Right lobe of liver (tissue), 4 donors: ENCODE data around the gene FAS.

Experiments used
- POLR2A ChIP-seq: fragments of 450-650 bp; IDR thresholded peaks from one replicate; pipeline ENCODE4 v1.6.1; 2017; ENCODE audit warnings: antibody characterized with exemption, mild to moderate bottlenecking
- TF ChIP-seq, protein P1 (sequence below), 4 donors: fragments of 200-600 bp in 3 of 4; fragments of 450-650 bp in 1 of 4; IDR thresholded peaks; one replicate each; pipeline versions ENCODE4 v1.5.1 to v1.8.0; 2016 to 2022; ENCODE audit warnings: antibody characterized with exemption in 4 of 4, mild to moderate bottlenecking in 2 of 4
- donor health status: DM: no; HTN: no; CAD: no.
- donor health status: DM: no; HTN: no; CAD: no.
- donor health status: DM: no; HTN: yes; CAD: no.

DNA sequence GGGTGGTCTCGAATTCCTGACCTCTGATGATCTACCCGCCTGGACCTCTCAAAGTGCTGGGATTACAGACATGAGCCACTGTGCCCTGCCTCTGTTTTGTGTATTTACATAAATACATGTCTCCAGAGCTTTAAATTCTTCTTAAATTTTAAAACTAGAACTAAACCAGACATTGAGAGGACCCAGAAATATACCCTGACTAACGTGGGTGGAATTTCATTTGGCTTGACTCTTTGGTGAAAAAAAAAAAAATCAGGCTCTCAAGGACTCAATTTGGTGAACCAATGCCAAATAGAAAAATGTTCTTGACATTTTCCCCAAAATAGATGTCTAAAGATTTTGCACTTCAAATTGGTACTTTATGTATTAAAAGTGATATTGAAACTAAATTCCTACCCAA is 16.6 kb upstream of the FAS start:
- TF ChIP-seq, protein P1, sequence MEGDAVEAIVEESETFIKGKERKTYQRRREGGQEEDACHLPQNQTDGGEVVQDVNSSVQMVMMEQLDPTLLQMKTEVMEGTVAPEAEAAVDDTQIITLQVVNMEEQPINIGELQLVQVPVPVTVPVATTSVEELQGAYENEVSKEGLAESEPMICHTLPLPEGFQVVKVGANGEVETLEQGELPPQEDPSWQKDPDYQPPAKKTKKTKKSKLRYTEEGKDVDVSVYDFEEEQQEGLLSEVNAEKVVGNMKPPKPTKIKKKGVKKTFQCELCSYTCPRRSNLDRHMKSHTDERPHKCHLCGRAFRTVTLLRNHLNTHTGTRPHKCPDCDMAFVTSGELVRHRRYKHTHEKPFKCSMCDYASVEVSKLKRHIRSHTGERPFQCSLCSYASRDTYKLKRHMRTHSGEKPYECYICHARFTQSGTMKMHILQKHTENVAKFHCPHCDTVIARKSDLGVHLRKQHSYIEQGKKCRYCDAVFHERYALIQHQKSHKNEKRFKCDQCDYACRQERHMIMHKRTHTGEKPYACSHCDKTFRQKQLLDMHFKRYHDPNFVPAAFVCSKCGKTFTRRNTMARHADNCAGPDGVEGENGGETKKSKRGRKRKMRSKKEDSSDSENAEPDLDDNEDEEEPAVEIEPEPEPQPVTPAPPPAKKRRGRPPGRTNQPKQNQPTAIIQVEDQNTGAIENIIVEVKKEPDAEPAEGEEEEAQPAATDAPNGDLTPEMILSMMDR (IDR thresholded peaks at IDR 0.05) = no peak
- TF ChIP-seq POLR2A = no peak
